OCI-LY7 (cell line): Measurements from ENCODE around the gene ZKSCAN1. TPM values are rescaled to one million over a fixed set of nuclear protein-coding genes. Genes with fewer than 3 reads are reported as not detected.

Experiments
- BruUV-seq: library from RNA; stranded (reverse); fragments of 400-500 nt; replicated peaks from 2 replicates; lab custom pipeline; 2021; lab: Mats Ljungman, UMichigan
- CTCF ChIA-PET: fragments of 300-600 bp; sonication (Branson Sonifier 250); formaldehyde crosslinking; loops from one replicate; lab custom pipeline; 2022; ENCODE audit warnings: antibody characterized with exemption; ENCODE audit not compliant: unreplicated experiment; lab: Charles Lee
- POLR2A ChIA-PET: fragments of 300-600 bp; sonication (Branson Sonifier 250); formaldehyde crosslinking; loops from one replicate; lab custom pipeline; 2022; ENCODE audit warnings: antibody characterized with exemption; lab: Charles Lee
- DNase-seq: peaks from one replicate; pipeline ENCODE4 v3.0.0-alpha.2; 2015; ENCODE audit warnings: low spot score
- H2AFZ ChIP-seq: fragments of 200-600 bp; sonication (generic), shearing (Covaris generic); 2 replicates; pipeline ENCODE4 v1.6.1; 2014; ENCODE audit warnings: mild to moderate bottlenecking, antibody characterized with exemption, low read length, moderate library complexity
- H3K27ac ChIP-seq: fragments of 200-600 bp; sonication (generic); 2 replicates; pipeline ENCODE4 v1.5.1; 2014; ENCODE audit warnings: mixed run types, low read depth, mild to moderate bottlenecking, moderate library complexity, low read length, inconsistent platforms; ENCODE audit not compliant: poor library complexity, severe bottlenecking
- H3K36me3 ChIP-seq: fragments of 200-600 bp; sonication (generic); 2 replicates; pipeline ENCODE4 v1.6.1; 2014; ENCODE audit warnings: mild to moderate bottlenecking, antibody characterized with exemption, low read length, moderate library complexity, mixed read lengths; ENCODE audit not compliant: insufficient read depth
- H3K4me1 ChIP-seq: fragments of 200-600 bp; sonication (generic); 2 replicates; pipeline ENCODE4 v1.5.1; 2014; ENCODE audit warnings: mild to moderate bottlenecking, low read length; ENCODE audit not compliant: insufficient read depth, poor library complexity, severe bottlenecking
- H3K4me2 ChIP-seq: fragments of 200-600 bp; sonication (generic); 2 replicates; pipeline ENCODE4 v1.6.1; 2014; ENCODE audit warnings: mild to moderate bottlenecking, low read length
- H3K4me3 ChIP-seq: fragments of 200-600 bp; sonication (generic); 2 replicates; pipeline ENCODE4 v1.5.1; 2014; ENCODE audit warnings: mild to moderate bottlenecking, low read depth, low read length; ENCODE audit not compliant: poor library complexity, severe bottlenecking
- H3K79me2 ChIP-seq: fragments of 200-600 bp; sonication (generic); 2 replicates; pipeline ENCODE4 v1.6.1; 2016; ENCODE audit warnings: low read depth, mild to moderate bottlenecking, low read length, moderate library complexity, mixed read lengths; ENCODE audit not compliant: insufficient read depth
- H3K9me2 ChIP-seq: fragments of 200-600 bp; sonication (generic); 2 replicates; pipeline ENCODE4 v1.6.1; 2016; ENCODE audit warnings: mild to moderate bottlenecking, low read length, mixed read lengths; ENCODE audit not compliant: insufficient read depth
- H3K9me3 ChIP-seq: fragments of 200-600 bp; sonication (generic); 2 replicates; pipeline ENCODE4 v1.6.1; 2014; ENCODE audit warnings: mild to moderate bottlenecking, mixed run types, low read length, mixed read lengths
- H4K20me1 ChIP-seq: fragments of 200-600 bp; sonication (generic); 2 replicates; pipeline ENCODE4 v1.6.1; 2014; ENCODE audit warnings: mild to moderate bottlenecking, antibody characterized with exemption, low read length, moderate library complexity, mixed read lengths; ENCODE audit not compliant: insufficient read depth
- CTCF ChIP-seq: fragments of 200-600 bp; sonication (generic); conservative IDR thresholded peaks from 2 replicates; pipeline ENCODE4 v1.5.1; 2014; ENCODE audit warnings: mild to moderate bottlenecking, antibody characterized with exemption, low read length, moderate library complexity, mixed read lengths
- EZH2phosphoT487 ChIP-seq: fragments of 200-600 bp; sonication (generic); IDR thresholded peaks from 2 replicates; pipeline ENCODE4 v1.6.1; 2018; ENCODE audit warnings: low read depth, borderline replicate concordance, mild to moderate bottlenecking, mixed run types, antibody characterized with exemption, low read length, moderate library complexity, mixed read lengths
- intact Hi-C: fragments of 100-400 bp; cut with micrococcal nuclease; formaldehyde crosslinking; loops from one replicate; pipeline ENCODE4 v1.10.0; 2022; ENCODE audit not compliant: unreplicated experiment
- total RNA-seq, 2 experiments: library from RNA; depleted of rRNA in 1 of 2; stranded (reverse); fragments of >200 nt in 1 of 2; shearing (Covaris generic) in 1 of 2; gene quantifications; 2 replicates each; pipeline ENCODE4 v1.2.3, GENCODE V29; 2014 to 2022

The ZKSCAN1 gene
- total RNA-seq, 2 experiments from 2014 or later, result 20.2 to 48.1 TPM

- Histone ChIP-seq H3K36me3 (peaks cover 3% of the 10 kb centered on the region; the same call in 1 of the 2 replicates), H2AFZ (no peak overlapping the region), H3K4me3 (no peak overlapping the region), H3K9me2 (no peaks in the 10 kb centered on the region), H3K27ac (no peak overlapping the region), H3K4me2 (no peak overlapping the region), H3K4me1 (peaks cover 40% of the 10 kb centered on the region), H4K20me1 (no peaks in the 10 kb centered on the region), H3K9me3 (no peaks in the 10 kb centered on the region), H3K79me2 (peaks cover 12% of the 10 kb centered on the region; the same call in 1 of the 2 replicates)
- BruUV-seq, result no TSS peak
- intact Hi-C loops, result loop anchor here (10.0 kb wide), 1 partner anchor 799 kb away; the partner anchor contains the start of gene UFSP1
- POLR2A ChIA-PET, result no interaction called here
- CTCF ChIA-PET, result no interaction called here
- DNase-seq, result no peak
- TF ChIP-seq CTCF, result no peak
- no peak for TF ChIP-seq EZH2phosphoT487
Measured at GRCh38 chr7:100085515-100085914, 70.1 kb downstream of the ZKSCAN1 start.

- no peaks in the 10 kb centered on the region for H4K20me1 ChIP-seq
- H3K27ac ChIP-seq, result no peak overlapping the region
- no peak overlapping the region for H2AFZ ChIP-seq
- CTCF ChIA-PET, result no interaction called here
- H3K9me2 ChIP-seq, result no peaks in the 10 kb centered on the region
- H3K79me2 ChIP-seq, result peaks cover 6% of the 10 kb centered on the region; the same call in 1 of the 2 replicates
- TF ChIP-seq CTCF, result no peak
- no peak for TF ChIP-seq EZH2phosphoT487
- no peaks in the 10 kb centered on the region for H3K9me3 ChIP-seq
- no peak for DNase-seq
- POLR2A ChIA-PET, result interaction anchor here (0.9 kb wide), 1 partner anchor 33 kb away, joined by 3 read pairs; no protein-coding TSS in a partner anchor
- intact Hi-C loops, result loop anchor here (10.0 kb wide), 1 partner anchor 798 kb away; the partner anchor contains the start of gene UFSP1
- peaks cover 20% of the 10 kb centered on the region for H3K36me3 ChIP-seq
- peaks cover 39% of the 10 kb centered on the region for H3K4me1 ChIP-seq
- H3K4me2 ChIP-seq, result no peak overlapping the region
- H3K4me3 ChIP-seq, result no peak overlapping the region
- BruUV-seq, result no TSS peak
Measured at GRCh38 chr7:100087055-100087750, 71.8 kb downstream of the ZKSCAN1 start.
